Kidney epithelial cell (primary cell): Measurements from ENCODE around the gene PSPH. TPM values are rescaled to one million over a fixed set of nuclear protein-coding genes. Genes with fewer than 3 reads are reported as not detected.
"Not testable (repeated sequence)": the region's sequence is repeated elsewhere in the genome, so short reads cannot be mapped to it uniquely, and the experiment has no call there.

Source experiments
- DNase-seq: peaks from one replicate; pipeline ENCODE4 v3.0.0-alpha.2; 2010; ENCODE audit warnings: low read depth
- H3K27me3 ChIP-seq: 2 replicates; pipeline ENCODE4 v1.6.0; 2011; ENCODE audit warnings: low read length; ENCODE audit not compliant: control insufficient read depth, insufficient read depth
- H3K36me3 ChIP-seq: 2 replicates; pipeline ENCODE4 v1.5.1; 2011; ENCODE audit warnings: low read length; ENCODE audit not compliant: control insufficient read depth, insufficient read depth
- H3K4me3 ChIP-seq: 2 replicates; pipeline ENCODE4 v1.5.1; 2011; ENCODE audit warnings: low read depth, mild to moderate bottlenecking, control low read depth, low read length
- total RNA-seq: library from RNA; depleted of rRNA; stranded (reverse); fragments of >200 nt; gene quantifications from 2 replicates; pipeline ENCODE4 v1.2.3, GENCODE V29; 2015
- TF ChIP-seq, protein P1 (sequence below): IDR thresholded peaks from 2 replicates; pipeline ENCODE4 v1.5.1; 2011; ENCODE audit warnings: mild to moderate bottlenecking, moderate library complexity, low read length, control low read depth, inconsistent platforms; ENCODE audit not compliant: insufficient read depth, poor library complexity, severe bottlenecking

The PSPH gene
- total RNA-seq, result 79.6 and 81.4 TPM in 2 replicates

DNA sequence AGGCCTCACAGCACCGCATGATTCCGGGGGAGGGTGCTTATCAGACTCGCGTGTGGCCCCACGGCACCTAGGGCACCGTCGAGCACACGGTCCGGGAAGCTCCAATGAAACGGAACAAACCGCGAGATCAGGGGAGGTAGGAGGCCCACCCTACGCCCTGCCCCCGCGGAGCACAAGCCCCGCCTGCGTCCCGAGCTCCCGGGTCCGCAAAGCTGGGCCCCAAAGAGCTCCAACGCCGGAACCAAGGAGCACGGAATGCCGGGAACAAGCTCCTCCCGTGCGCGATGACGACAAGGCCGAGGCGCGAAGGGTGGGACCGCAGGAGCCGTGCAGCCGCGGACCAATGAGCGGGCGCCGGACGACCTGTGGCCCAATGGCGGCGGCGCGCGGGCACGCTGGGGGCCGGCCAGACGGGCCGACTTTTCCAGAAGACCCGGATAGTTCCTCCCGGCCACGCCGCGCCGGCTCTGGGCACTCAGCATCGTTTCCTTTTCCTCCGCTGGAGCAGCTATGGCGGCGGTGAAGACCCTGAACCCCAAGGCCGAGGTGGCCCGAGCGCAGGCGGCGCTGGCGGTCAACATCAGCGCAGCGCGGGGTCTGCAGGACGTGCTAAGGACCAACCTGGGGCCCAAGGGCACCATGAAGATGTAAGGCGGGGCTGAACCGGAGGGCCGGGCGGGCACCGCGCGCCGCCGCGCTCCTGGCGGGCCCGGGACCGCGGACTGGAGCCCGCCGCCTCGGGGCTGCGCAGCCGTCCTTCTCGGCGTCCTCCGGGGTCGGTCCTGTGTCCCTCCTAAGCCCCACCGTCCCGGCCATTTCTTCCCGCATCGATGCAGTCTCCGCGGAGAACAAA lies at the start of gene PSPH, which contains the start of gene CCT6A:
Gene PSPH, minus strand, starts transcription at position 106 of the 853 bp plus-strand sequence. CDS start 30,232 bp downstream, outside the sequence.
Gene CCT6A, plus strand, starts transcription at position 427 of the 853 bp plus-strand sequence. Its CDS starts 84 bp downstream, at position 511.
- DNase-seq, result peak; percentile 92
- TF ChIP-seq, protein P1, sequence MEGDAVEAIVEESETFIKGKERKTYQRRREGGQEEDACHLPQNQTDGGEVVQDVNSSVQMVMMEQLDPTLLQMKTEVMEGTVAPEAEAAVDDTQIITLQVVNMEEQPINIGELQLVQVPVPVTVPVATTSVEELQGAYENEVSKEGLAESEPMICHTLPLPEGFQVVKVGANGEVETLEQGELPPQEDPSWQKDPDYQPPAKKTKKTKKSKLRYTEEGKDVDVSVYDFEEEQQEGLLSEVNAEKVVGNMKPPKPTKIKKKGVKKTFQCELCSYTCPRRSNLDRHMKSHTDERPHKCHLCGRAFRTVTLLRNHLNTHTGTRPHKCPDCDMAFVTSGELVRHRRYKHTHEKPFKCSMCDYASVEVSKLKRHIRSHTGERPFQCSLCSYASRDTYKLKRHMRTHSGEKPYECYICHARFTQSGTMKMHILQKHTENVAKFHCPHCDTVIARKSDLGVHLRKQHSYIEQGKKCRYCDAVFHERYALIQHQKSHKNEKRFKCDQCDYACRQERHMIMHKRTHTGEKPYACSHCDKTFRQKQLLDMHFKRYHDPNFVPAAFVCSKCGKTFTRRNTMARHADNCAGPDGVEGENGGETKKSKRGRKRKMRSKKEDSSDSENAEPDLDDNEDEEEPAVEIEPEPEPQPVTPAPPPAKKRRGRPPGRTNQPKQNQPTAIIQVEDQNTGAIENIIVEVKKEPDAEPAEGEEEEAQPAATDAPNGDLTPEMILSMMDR, result no peak
- Histone ChIP-seq H3K27me3 (no peaks in the 10 kb centered on the region), H3K4me3 (peak within 1 kb of the TSS; percentile 98), H3K36me3 (no peaks in the 10 kb centered on the region)

DNA sequence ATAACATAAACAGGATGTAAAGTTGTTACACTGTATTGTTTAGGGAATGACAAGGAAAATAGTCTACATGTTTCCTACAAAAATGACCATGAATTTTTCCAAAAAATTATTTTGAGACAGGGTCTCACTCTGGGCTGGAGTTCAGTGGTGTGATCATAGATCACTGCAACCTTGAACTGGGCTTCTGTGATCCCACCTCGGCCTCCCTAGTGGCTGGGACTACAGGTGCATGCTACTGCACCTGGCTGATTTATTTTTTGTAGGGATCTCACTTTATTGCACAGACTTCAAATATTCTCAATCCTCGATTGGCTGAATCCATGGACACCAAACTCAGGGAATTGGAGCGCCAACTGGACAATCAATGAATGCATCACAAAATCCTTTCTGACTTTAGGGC lies 48.4 kb upstream of the PSPH start:
- TF ChIP-seq, protein P1, result no peak

DNA sequence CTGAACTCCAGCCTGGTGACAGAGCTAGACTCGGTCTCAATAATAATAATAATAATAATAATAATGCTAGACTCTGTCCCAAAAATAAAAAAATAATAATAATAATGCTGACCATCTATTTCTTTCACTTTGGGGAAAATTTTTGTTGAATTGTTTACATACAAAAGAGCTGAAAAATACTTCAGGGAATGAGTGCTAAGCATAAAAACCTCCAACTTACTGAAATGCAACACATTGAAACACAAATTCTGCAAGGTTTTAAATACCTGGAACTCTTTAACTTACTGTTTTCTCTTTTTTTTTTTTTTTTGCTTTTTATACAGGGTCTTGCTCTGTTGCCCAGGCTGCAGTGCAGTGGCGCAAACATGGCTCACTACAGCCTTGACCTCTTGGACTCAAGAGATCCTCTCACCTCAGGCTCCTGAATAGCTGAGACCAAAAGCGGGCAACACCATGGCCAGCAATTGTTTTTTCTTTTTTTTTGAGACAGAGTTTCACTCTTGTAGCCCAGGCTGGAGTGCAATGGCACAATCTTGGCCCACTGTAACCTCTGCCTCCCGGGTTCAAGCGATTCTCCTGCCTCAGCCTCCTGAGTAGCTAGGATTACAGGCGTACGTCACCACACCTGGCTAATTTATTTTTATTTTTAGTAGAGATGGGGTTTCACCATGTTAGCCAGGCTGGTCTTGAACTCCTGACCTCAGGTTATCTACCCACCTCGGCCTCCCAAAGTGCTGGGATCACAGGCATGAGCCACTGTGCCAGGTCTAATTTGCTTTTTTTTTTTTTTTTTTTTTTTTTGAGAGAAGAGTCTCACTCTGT lies 47.2 kb upstream of the PSPH start:
- DNase-seq, H3K4me3 ChIP-seq, H3K27me3 ChIP-seq, H3K36me3 ChIP-seq: not testable (repeated sequence)

More for the DNA sequence above, 48.4 kb upstream of the PSPH start:
- Histone ChIP-seq H3K27me3 (no peaks in the 10 kb centered on the region), H3K36me3 (peaks cover 4% of the 10 kb centered on the region), H3K4me3 (no peak overlapping the region)
- DNase-seq, result no peak

DNA sequence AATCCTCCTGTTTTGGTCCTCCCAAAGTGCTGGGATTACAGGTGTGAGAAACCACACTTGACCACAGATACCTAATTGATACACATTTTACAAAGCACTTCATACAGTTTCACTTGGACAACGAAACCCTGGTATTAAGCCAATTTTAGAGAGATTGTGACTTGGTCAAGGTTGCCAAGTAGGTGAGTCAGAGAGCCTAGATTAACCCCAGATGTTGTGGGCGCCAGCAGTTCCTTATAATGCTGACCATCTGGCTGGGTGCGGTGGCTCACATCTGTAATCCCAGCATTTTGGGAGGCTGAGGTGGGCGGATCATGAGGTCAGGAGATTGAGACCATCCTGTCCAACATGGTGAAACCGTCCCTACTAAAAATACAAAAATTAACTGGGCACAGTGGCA lies 46.5 kb upstream of the PSPH start:
- peaks cover 2% of the 10 kb centered on the region for H3K36me3 ChIP-seq
- H3K4me3 ChIP-seq, result no peak overlapping the region
- TF ChIP-seq, protein P1, result no peak
- H3K27me3 ChIP-seq, result no peaks in the 10 kb centered on the region
- no peak for DNase-seq

DNA sequence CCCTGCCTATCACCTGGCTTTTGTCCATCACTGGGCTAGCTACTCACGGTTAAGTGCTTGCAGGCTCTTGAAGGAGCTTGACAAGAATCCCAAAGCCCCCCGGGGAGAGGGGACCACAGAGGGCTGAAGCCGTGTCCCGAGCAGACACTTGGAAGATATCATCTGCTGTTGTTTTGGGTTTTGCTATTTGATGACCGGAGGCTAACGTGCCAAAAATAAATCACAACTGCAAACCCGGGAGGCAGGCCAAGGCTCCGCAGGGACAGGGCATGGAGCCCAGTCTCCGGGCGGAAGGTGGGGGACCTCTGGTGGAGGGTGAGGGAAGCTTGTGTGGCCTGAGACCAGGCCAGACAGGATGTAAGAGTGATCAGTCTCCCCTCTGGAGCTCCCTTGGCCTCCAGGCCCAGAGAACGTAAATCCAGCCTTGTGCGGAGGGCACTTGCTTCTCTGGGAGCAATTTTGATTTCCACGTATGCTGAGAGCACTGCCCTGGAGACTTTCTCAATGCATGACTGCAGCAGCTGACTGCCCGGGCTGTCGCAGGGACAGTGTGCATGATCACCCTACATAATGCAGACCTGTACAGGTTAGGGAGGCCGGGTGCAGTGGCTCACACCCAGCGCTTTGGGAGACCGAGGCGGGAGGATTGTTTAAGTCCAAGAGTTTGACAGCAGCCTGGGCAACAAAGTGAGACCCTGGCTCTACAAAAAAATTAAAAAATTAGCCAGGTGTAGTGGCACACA lies 41.7 kb upstream of the PSPH start, which contains the start of gene PHKG1:
Gene PHKG1, minus strand, starts transcription at position 164 of the 743 bp plus-strand sequence. CDS start 4,011 bp downstream, outside the sequence.
- TF ChIP-seq, protein P1, result peak; percentile 53
- no peaks in the 10 kb centered on the region for H3K27me3 ChIP-seq
- no peak for DNase-seq
- no peaks in the 10 kb centered on the region for H3K36me3 ChIP-seq
- no peak within 1 kb of the TSS for H3K4me3 ChIP-seq

DNA sequence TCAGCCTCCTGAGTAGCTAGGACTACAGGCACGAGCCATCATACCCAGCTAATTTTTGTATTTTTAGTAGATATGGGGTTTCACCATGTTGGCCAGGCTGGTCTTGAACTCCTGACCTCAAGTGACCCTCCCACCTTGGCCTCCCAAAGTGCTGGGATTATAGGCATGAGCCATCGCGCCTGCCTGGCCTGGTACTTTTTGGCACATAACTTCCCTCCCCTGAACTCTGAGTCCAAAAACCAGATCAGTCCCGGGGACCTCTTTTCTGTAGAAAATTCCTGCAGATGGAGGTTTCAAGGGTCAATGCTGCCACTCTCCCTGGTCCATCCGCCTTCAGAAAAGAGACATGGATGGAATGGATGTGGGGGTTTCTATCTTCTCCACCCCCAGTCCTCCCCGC lies 41.1 kb upstream of the PSPH start:
- H3K36me3 ChIP-seq, DNase-seq, H3K4me3 ChIP-seq, H3K27me3 ChIP-seq: not testable (repeated sequence)
